Liver (tissue), 9 donors: ENCODE results near the gene CEP350. TPM values are rescaled to one million over a fixed set of nuclear protein-coding genes. Genes with fewer than 3 reads are reported as not detected.

Experiments used
- DNase-seq: peaks from one replicate; pipeline ENCODE4 v3.0.0-alpha.2; 2017; ENCODE audit warnings: low spot score
- H3K27ac ChIP-seq, 2 donors: one replicate each; pipeline ENCODE4 v1.7.0; 2013; ENCODE audit warnings: inconsistent platforms in 2 of 2, low read length in 2 of 2, control low read depth in 1 of 2, low read depth in 1 of 2, mild to moderate bottlenecking in 1 of 2
- H3K27me3 ChIP-seq, 4 donors: one replicate each; pipeline versions ENCODE4 v1.6.1 to v1.7.0; 2013; ENCODE audit warnings: low read length in 3 of 4, inconsistent platforms in 1 of 4, mild to moderate bottlenecking in 1 of 4, moderate library complexity in 1 of 4; ENCODE audit not compliant: control insufficient read depth in 4 of 4, insufficient read depth in 4 of 4
- H3K36me3 ChIP-seq, 4 donors: one replicate each; pipeline versions ENCODE4 v1.6.1 to v1.7.0; 2013; ENCODE audit warnings: low read length in 3 of 4, mild to moderate bottlenecking in 3 of 4, low read depth in 1 of 4, moderate library complexity in 1 of 4; ENCODE audit not compliant: control insufficient read depth in 4 of 4, insufficient read depth in 3 of 4
- H3K4me1 ChIP-seq, 4 donors: one replicate each; pipeline versions ENCODE4 v1.6.1 to v1.7.0; 2013; ENCODE audit warnings: low read length in 3 of 4, mild to moderate bottlenecking in 3 of 4, moderate library complexity in 1 of 4; ENCODE audit not compliant: control insufficient read depth in 4 of 4, insufficient read depth in 4 of 4
- H3K4me3 ChIP-seq, 3 donors: one replicate each; pipeline versions ENCODE4 v1.6.1 to v1.7.0; 2013; ENCODE audit warnings: low read length in 3 of 3, control low read depth in 1 of 3, low read depth in 1 of 3, mild to moderate bottlenecking in 1 of 3
- H3K9ac ChIP-seq, 2 donors: one replicate each; pipeline ENCODE4 v1.7.0; 2013; ENCODE audit warnings: low read length in 2 of 2, mild to moderate bottlenecking in 2 of 2, moderate library complexity in 2 of 2, control low read depth in 1 of 2, low read depth in 1 of 2
- H3K9me3 ChIP-seq, 4 donors: one replicate each; pipeline versions ENCODE4 v1.6.1 to v1.7.0; 2013; ENCODE audit warnings: low read length in 3 of 4; ENCODE audit not compliant: control insufficient read depth in 4 of 4
- EGR1 ChIP-seq, 2 donors: IDR thresholded peaks; 2 replicates each; pipeline ENCODE4 v1.6.1; 2016 to 2018; ENCODE audit warnings: antibody characterized with exemption in 2 of 2, low read depth in 2 of 2
- FOXA1 ChIP-seq: IDR thresholded peaks from 2 replicates; pipeline ENCODE4 v1.6.1; 2016; ENCODE audit warnings: antibody characterized with exemption
- FOXA2 ChIP-seq: IDR thresholded peaks from 2 replicates; pipeline ENCODE4 v1.6.1; 2016; ENCODE audit warnings: antibody characterized with exemption
- GABPA ChIP-seq, 2 donors: IDR thresholded peaks in 1 of 2; conservative IDR thresholded peaks in 1 of 2; 2 replicates each; pipeline ENCODE4 v1.6.1; 2016; ENCODE audit warnings: antibody characterized with exemption in 2 of 2, mild to moderate bottlenecking in 1 of 2, moderate library complexity in 1 of 2
- HNF4A ChIP-seq, 2 donors: conservative IDR thresholded peaks; 2 replicates each; pipeline ENCODE4 v1.6.1; 2016; ENCODE audit warnings: antibody characterized with exemption in 2 of 2, mild to moderate bottlenecking in 2 of 2
- HNF4G ChIP-seq: IDR thresholded peaks from 2 replicates; pipeline ENCODE4 v1.6.1; 2016; ENCODE audit warnings: antibody characterized with exemption
- JUND ChIP-seq, 2 donors: IDR thresholded peaks; 2 replicates each; pipeline ENCODE4 v1.6.1; 2016; ENCODE audit warnings: antibody characterized with exemption in 2 of 2
- MAX ChIP-seq: IDR thresholded peaks from 2 replicates; pipeline ENCODE4 v1.6.1; 2016; ENCODE audit warnings: antibody characterized with exemption
- NR2F2 ChIP-seq: IDR thresholded peaks from 2 replicates; pipeline ENCODE4 v1.6.1; 2016; ENCODE audit warnings: antibody characterized with exemption
- RAD21 ChIP-seq, 2 donors: IDR thresholded peaks; 2 replicates each; pipeline ENCODE4 v1.6.1; 2016; ENCODE audit warnings: antibody characterized with exemption in 2 of 2, mild to moderate bottlenecking in 2 of 2
- RXRA ChIP-seq, 2 donors: IDR thresholded peaks; 2 replicates each; pipeline ENCODE4 v1.6.1; 2017 to 2018; ENCODE audit warnings: antibody characterized with exemption in 2 of 2, mild to moderate bottlenecking in 1 of 2
- SP1 ChIP-seq: IDR thresholded peaks from 2 replicates; pipeline ENCODE4 v1.6.1; 2018; ENCODE audit warnings: antibody characterized with exemption, mild to moderate bottlenecking
- TAF1 ChIP-seq: conservative IDR thresholded peaks from 2 replicates; pipeline ENCODE4 v1.6.1; 2016; ENCODE audit warnings: antibody characterized with exemption, mild to moderate bottlenecking
- YY1 ChIP-seq: IDR thresholded peaks from 2 replicates; pipeline ENCODE4 v1.6.1; 2016; ENCODE audit warnings: antibody characterized with exemption, mild to moderate bottlenecking
- ZBTB33 ChIP-seq: IDR thresholded peaks from 2 replicates; pipeline ENCODE4 v1.6.1; 2016; ENCODE audit warnings: antibody characterized with exemption
- WGBS: extraction: QIAGEN DNeasy Blood & Tissue Kit; methylation state at CpG from one replicate; pipeline ENCODE4 v1.1.7; 2013; 5-methylcytosine and 5-hydroxymethylcytosine counted together
- polyA plus RNA-seq, 2 donors: library from polyadenylated mRNA; stranded (reverse) in 1 of 2; unstranded in 1 of 2; fragments of 200-250 nt in 1 of 2; fragments of >200 nt in 1 of 2; fragmentation: Nextera tagmentation in 1 of 2; extraction: Ambion mirVana in 1 of 2; gene quantifications; one replicate each; pipeline versions ENCODE4 v1.2.1 to v1.2.3, GENCODE V29; 2013 to 2015
- total RNA-seq, 2 donors: library from RNA; depleted of rRNA; stranded (reverse); fragments of >200 nt; gene quantifications; one replicate each; pipeline ENCODE4 v1.2.3, GENCODE V29; 2014
- TF ChIP-seq, protein P1 (sequence below): fragments of 150-350 bp; IDR thresholded peaks from 2 replicates; pipeline ENCODE4 v1.5.1; 2017; ENCODE audit warnings: improper control_type of control experiment, low read depth, low read length; ENCODE audit not compliant: missing input control
- TF ChIP-seq, protein P2 (sequence below): IDR thresholded peaks from 2 replicates; pipeline ENCODE4 v1.6.1; 2016; ENCODE audit warnings: antibody characterized with exemption
- TF ChIP-seq, protein P3 (sequence below): IDR thresholded peaks from 2 replicates; pipeline ENCODE4 v1.6.1; 2016; ENCODE audit warnings: antibody characterized with exemption, mild to moderate bottlenecking
- donor health status: healthy.
- donor health status: healthy.
- donor health status: healthy.
- donor health status: healthy.
- donor health status: healthy.

Gene CEP350
- total and polyA plus RNA-seq, 4 donors: 4.5 to 49.0 (median 18.9) TPM

DNA sequence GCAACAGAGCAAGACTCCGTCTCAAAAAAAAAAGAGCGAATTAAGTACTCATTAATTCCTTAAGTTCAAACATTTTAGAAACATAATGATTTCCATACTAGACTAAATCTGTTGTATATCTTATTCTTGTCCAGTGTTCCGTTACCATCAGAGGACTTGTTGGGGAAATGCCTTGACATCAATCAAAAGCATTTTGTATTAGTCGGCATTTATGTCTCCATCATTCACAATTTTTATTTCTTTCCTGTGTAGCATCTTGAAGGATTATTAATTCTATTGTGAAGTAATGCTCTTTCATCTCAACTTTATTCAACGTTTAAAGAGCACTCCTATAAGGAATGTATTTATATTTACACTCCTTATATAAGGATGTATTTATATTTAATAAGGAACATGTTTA, 117.1 kb downstream of the CEP350 start:
- Histone ChIP-seq H3K9me3 (no peaks in the 10 kb centered on the region), H3K36me3 (peaks cover 0 to 42% (median 23%) of the 10 kb centered on the region in 4 donors), H3K27me3 (no peaks in the 10 kb centered on the region), H3K9ac (no peak overlapping the region), H3K4me3 (no peak overlapping the region), H3K4me1 (no peaks in the 10 kb centered on the region), H3K27ac (no peak overlapping the region)
- DNase-seq: no peak
- WGBS: 96% methylated on average over 5 of the region's 5 CpGs
- TF ChIP-seq HNF4G (no peak), RAD21 (IDR thresholded peaks at IDR 0.05) (no peak), JUND (IDR thresholded peaks at IDR 0.05) (no peak), SP1 (no peak), MAX (no peak), GABPA (IDR thresholded peaks at IDR 0.05 in 1 of 2, conservative IDR thresholded peaks at IDR 0.05 in 1 of 2) (no peak), YY1 (no peak), NR2F2 (no peak)
- TF ChIP-seq, protein P1, sequence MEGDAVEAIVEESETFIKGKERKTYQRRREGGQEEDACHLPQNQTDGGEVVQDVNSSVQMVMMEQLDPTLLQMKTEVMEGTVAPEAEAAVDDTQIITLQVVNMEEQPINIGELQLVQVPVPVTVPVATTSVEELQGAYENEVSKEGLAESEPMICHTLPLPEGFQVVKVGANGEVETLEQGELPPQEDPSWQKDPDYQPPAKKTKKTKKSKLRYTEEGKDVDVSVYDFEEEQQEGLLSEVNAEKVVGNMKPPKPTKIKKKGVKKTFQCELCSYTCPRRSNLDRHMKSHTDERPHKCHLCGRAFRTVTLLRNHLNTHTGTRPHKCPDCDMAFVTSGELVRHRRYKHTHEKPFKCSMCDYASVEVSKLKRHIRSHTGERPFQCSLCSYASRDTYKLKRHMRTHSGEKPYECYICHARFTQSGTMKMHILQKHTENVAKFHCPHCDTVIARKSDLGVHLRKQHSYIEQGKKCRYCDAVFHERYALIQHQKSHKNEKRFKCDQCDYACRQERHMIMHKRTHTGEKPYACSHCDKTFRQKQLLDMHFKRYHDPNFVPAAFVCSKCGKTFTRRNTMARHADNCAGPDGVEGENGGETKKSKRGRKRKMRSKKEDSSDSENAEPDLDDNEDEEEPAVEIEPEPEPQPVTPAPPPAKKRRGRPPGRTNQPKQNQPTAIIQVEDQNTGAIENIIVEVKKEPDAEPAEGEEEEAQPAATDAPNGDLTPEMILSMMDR: no peak

DNA sequence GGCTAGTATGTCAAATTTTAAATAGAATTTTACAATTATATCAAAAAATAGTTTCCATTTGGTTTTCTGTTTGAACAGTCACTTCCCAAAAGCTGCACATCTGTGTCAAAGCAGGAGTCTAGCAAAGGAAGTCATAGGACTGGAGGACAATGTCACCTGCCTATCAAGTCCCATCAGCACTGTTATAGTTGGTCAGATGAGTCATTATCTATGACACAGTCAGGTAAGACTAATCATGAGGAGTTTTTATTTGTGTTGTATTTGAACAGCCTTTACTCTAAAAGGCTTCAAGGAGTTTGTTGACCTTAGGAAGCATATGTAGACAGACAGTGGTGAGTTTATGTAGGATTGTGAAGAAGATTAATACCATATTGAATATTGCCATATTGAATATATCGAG, 125.8 kb downstream of the CEP350 start:
- DNase-seq: no peak

More for the DNA sequence above, 125.8 kb downstream of the CEP350 start:
- Histone ChIP-seq H3K9me3 (no peaks in the 10 kb centered on the region), H3K4me1 (no peaks in the 10 kb centered on the region), H3K27me3 (no peaks in the 10 kb centered on the region), H3K36me3 (peaks cover 8 to 45% (median 27%) of the 10 kb centered on the region in 4 donors), H3K4me3 (no peak overlapping the region), H3K9ac (no peak overlapping the region), H3K27ac (no peak overlapping the region)
- 92% methylated on average over 1 of the region's 1 CpG for WGBS
- TF ChIP-seq HNF4G: no peak
- TF ChIP-seq TAF1: no peak
- TF ChIP-seq JUND (IDR thresholded peaks at IDR 0.05): no peak
- no peak for TF ChIP-seq HNF4A (conservative IDR thresholded peaks at IDR 0.05)
- no peak for TF ChIP-seq GABPA (IDR thresholded peaks at IDR 0.05 in 1 of 2, conservative IDR thresholded peaks at IDR 0.05 in 1 of 2)
- no peak for TF ChIP-seq RAD21 (IDR thresholded peaks at IDR 0.05)
- TF ChIP-seq, protein P2, sequence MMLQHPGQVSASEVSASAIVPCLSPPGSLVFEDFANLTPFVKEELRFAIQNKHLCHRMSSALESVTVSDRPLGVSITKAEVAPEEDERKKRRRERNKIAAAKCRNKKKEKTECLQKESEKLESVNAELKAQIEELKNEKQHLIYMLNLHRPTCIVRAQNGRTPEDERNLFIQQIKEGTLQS: no peak
- TF ChIP-seq NR2F2: no peak
- no peak for TF ChIP-seq ZBTB33
- TF ChIP-seq RXRA (IDR thresholded peaks at IDR 0.05): no peak
- no peak for TF ChIP-seq FOXA1
- TF ChIP-seq FOXA2: no peak
- no peak for TF ChIP-seq YY1
- no peak for TF ChIP-seq SP1
- TF ChIP-seq, protein P3, sequence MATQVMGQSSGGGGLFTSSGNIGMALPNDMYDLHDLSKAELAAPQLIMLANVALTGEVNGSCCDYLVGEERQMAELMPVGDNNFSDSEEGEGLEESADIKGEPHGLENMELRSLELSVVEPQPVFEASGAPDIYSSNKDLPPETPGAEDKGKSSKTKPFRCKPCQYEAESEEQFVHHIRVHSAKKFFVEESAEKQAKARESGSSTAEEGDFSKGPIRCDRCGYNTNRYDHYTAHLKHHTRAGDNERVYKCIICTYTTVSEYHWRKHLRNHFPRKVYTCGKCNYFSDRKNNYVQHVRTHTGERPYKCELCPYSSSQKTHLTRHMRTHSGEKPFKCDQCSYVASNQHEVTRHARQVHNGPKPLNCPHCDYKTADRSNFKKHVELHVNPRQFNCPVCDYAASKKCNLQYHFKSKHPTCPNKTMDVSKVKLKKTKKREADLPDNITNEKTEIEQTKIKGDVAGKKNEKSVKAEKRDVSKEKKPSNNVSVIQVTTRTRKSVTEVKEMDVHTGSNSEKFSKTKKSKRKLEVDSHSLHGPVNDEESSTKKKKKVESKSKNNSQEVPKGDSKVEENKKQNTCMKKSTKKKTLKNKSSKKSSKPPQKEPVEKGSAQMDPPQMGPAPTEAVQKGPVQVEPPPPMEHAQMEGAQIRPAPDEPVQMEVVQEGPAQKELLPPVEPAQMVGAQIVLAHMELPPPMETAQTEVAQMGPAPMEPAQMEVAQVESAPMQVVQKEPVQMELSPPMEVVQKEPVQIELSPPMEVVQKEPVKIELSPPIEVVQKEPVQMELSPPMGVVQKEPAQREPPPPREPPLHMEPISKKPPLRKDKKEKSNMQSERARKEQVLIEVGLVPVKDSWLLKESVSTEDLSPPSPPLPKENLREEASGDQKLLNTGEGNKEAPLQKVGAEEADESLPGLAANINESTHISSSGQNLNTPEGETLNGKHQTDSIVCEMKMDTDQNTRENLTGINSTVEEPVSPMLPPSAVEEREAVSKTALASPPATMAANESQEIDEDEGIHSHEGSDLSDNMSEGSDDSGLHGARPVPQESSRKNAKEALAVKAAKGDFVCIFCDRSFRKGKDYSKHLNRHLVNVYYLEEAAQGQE: no peak
- TF ChIP-seq, protein P1: no peak
- no peak for TF ChIP-seq EGR1 (IDR thresholded peaks at IDR 0.05; ENCODE audit: low read depth in 2 of 2)
- TF ChIP-seq MAX: no peak
